HG03565 (cell line): ENCODE measurements around the gene SDR9C7.
"Not testable (repeated sequence)": the region's sequence is repeated elsewhere in the genome, so short reads cannot be mapped to it uniquely, and the experiment has no call there.

Experiments
- ATAC-seq: cut with Tn5 transposase; IDR thresholded peaks from one replicate; pipeline ENCODE4 v1.9.1; 2021; ENCODE audit warnings: mild to moderate bottlenecking, moderate library complexity; ENCODE audit not compliant: unreplicated experiment

Gene SDR9C7

GRCh38 chr12:56933826-56934625 lies at the start of gene SDR9C7:
Gene SDR9C7 (minus strand): TSS chr12:56934408. CDS start chr12:56934261, 147 bp downstream.
- ATAC-seq, result no peak

GRCh38 chr12:56983386-56983785 lies 49.2 kb upstream of the SDR9C7 start:
- no peak for ATAC-seq

GRCh38 chr12:56982578-56983236 lies 48.5 kb upstream of the SDR9C7 start:
- ATAC-seq, result not testable (repeated sequence)

- ATAC-seq, result no peak
Measured at GRCh38 chr12:56980941-56981530, 46.8 kb upstream of the SDR9C7 start.

- ATAC-seq, result no peak
Measured at GRCh38 chr12:56980268-56980667, 46.1 kb upstream of the SDR9C7 start.

GRCh38 chr12:56979628-56980027 lies 45.4 kb upstream of the SDR9C7 start:
- no peak for ATAC-seq

- no peak for ATAC-seq
Measured at GRCh38 chr12:56978397-56979138, 44.4 kb upstream of the SDR9C7 start.

GRCh38 chr12:56977361-56977760 lies 43.2 kb upstream of the SDR9C7 start:
- ATAC-seq, result not testable (repeated sequence)

- not testable (repeated sequence) for ATAC-seq
Measured at GRCh38 chr12:56974224-56974623, 40.0 kb upstream of the SDR9C7 start.

- not testable (repeated sequence) for ATAC-seq
Measured at GRCh38 chr12:56968910-56969309, 34.7 kb upstream of the SDR9C7 start.

GRCh38 chr12:56965997-56966642 lies 31.9 kb upstream of the SDR9C7 start:
- not testable (repeated sequence) for ATAC-seq

- ATAC-seq, result not testable (repeated sequence)
Measured at GRCh38 chr12:56965124-56965523, 30.9 kb upstream of the SDR9C7 start.

- not testable (repeated sequence) for ATAC-seq
Measured at GRCh38 chr12:56963557-56963956, 29.3 kb upstream of the SDR9C7 start.

- ATAC-seq, result not testable (repeated sequence)
Measured at GRCh38 chr12:56962247-56962646, 28.0 kb upstream of the SDR9C7 start.

GRCh38 chr12:56958422-56958821 lies 24.2 kb upstream of the SDR9C7 start:
- no peak for ATAC-seq

- ATAC-seq, result no peak
Measured at GRCh38 chr12:56957229-56958052, 23.2 kb upstream of the SDR9C7 start, which contains the start of gene RDH16. Gene RDH16 (minus strand): TSS chr12:56957608. CDS start chr12:56957462, 146 bp downstream.

- ATAC-seq, result no peak
Measured at GRCh38 chr12:56955631-56956256, 21.5 kb upstream of the SDR9C7 start.

GRCh38 chr12:56954958-56955355 lies 20.7 kb upstream of the SDR9C7 start:
- ATAC-seq, result no peak
